GM23338 (cell line): ENCODE results near the gene LGR5. TPM values are rescaled to one million over a fixed set of nuclear protein-coding genes. Genes with fewer than 3 reads are reported as not detected.

Experiments
- ATAC-seq: fragments of 200-7000 bp; cut with Tn5 transposase; 3 replicates; pipeline ENCODE4 v1.9.1; 2020
- DNase-seq: peaks from one replicate; pipeline ENCODE4 v3.0.0-alpha.2; 2015; ENCODE audit warnings: low spot score
- H2AFZ ChIP-seq: fragments of 200-600 bp; sonication (generic); 2 replicates; pipeline ENCODE4 v1.8.0; 2016; ENCODE audit warnings: antibody characterized with exemption, mild to moderate bottlenecking, moderate library complexity
- H3F3A ChIP-seq: fragments of 200-600 bp; sonication (generic); replicated peaks from 2 replicates; pipeline ENCODE4 v1.8.0; 2017; ENCODE audit warnings: antibody characterized with exemption, mixed run types, low read depth
- H3K27ac ChIP-seq: fragments of 200-600 bp; sonication (generic); 2 replicates; pipeline ENCODE4 v1.6.1; 2016; ENCODE audit warnings: low read depth
- H3K27me3 ChIP-seq: fragments of 200-600 bp; sonication (generic); 2 replicates; pipeline ENCODE4 v1.8.0; 2016; ENCODE audit warnings: mild to moderate bottlenecking, mixed run types, moderate library complexity; ENCODE audit not compliant: insufficient read depth
- H3K36me3 ChIP-seq: fragments of 200-600 bp; sonication (generic); 2 replicates; pipeline ENCODE4 v1.8.0; 2016; ENCODE audit warnings: mild to moderate bottlenecking; ENCODE audit not compliant: insufficient read depth
- H3K4me1 ChIP-seq: fragments of 200-600 bp; sonication (generic); 2 replicates; pipeline ENCODE4 v1.8.0; 2016; ENCODE audit warnings: mild to moderate bottlenecking, moderate library complexity; ENCODE audit not compliant: insufficient read depth
- H3K4me2 ChIP-seq: fragments of 200-600 bp; sonication (generic); 2 replicates; pipeline ENCODE4 v1.7.1; 2017; ENCODE audit warnings: mixed run types
- H3K4me3 ChIP-seq: fragments of 200-600 bp; sonication (generic); 2 replicates; pipeline ENCODE4 v1.6.1; 2016; ENCODE audit warnings: mixed run types
- H3K79me2 ChIP-seq: fragments of 200-600 bp; sonication (generic); replicated peaks from 2 replicates; pipeline ENCODE4 v1.8.0; 2017; ENCODE audit warnings: mild to moderate bottlenecking; ENCODE audit not compliant: insufficient read depth
- H3K9me2 ChIP-seq: fragments of 200-600 bp; sonication (generic); 2 replicates; pipeline ENCODE4 v1.8.0; 2017; ENCODE audit not compliant: insufficient read depth
- H4K20me1 ChIP-seq: fragments of 200-600 bp; sonication (generic); replicated peaks from 2 replicates; pipeline ENCODE4 v1.8.0; 2017; ENCODE audit warnings: mild to moderate bottlenecking; ENCODE audit not compliant: insufficient read depth
- H3K27ac Mint-ChIP-seq: 2 replicates; pipeline ENCODE4 v1.8.0; 2020; ENCODE audit warnings: inconsistent platforms, mild to moderate bottlenecking, moderate library complexity, mixed read lengths
- H3K27me3 Mint-ChIP-seq: 3 replicates; pipeline ENCODE4 v1.8.0; 2022; ENCODE audit warnings: low read depth, mild to moderate bottlenecking, moderate library complexity, mixed read lengths, inconsistent platforms; ENCODE audit not compliant: insufficient read depth, poor library complexity
- H3K36me3 Mint-ChIP-seq: 3 replicates; pipeline ENCODE4 v1.8.0; 2021; ENCODE audit warnings: low read depth, mild to moderate bottlenecking, inconsistent platforms, moderate library complexity, mixed read lengths
- H3K4me1 Mint-ChIP-seq: 3 replicates; pipeline ENCODE4 v1.8.0; 2020; ENCODE audit warnings: mild to moderate bottlenecking, inconsistent platforms, mixed read lengths
- H3K4me3 Mint-ChIP-seq: 3 replicates; pipeline ENCODE4 v1.8.0; 2021; ENCODE audit warnings: moderate library complexity, mild to moderate bottlenecking, inconsistent platforms, mixed read lengths
- H3K9me3 Mint-ChIP-seq: 3 replicates; pipeline ENCODE4 v1.8.0; 2020; ENCODE audit warnings: moderate library complexity, mild to moderate bottlenecking, inconsistent platforms, mixed read lengths
- CREB1 ChIP-seq: fragments of 250-450 bp; sonication (Bioruptor Pico); IDR thresholded peaks from 2 replicates; pipeline ENCODE4 v1.5.0; 2020; ENCODE audit warnings: low read depth, mild to moderate bottlenecking, moderate library complexity
- CTCF ChIP-seq, 2 experiments: fragments of 200-600 bp in 1 of 2; sonication (generic) in 1 of 2; conservative IDR thresholded peaks; 2 replicates each; pipeline versions ENCODE4 v1.5.1 to v1.6.1; 2016 to 2017; ENCODE audit warnings: antibody characterized with exemption in 2 of 2, low read depth in 2 of 2, mild to moderate bottlenecking in 2 of 2, moderate library complexity in 1 of 2
- ETS1 ChIP-seq: IDR thresholded peaks from 2 replicates; pipeline ENCODE4 v1.6.1; 2016; ENCODE audit warnings: antibody characterized with exemption
- EZH2 ChIP-seq: fragments of 200-600 bp; sonication (generic); IDR thresholded peaks from one replicate; pipeline ENCODE4 v1.8.0; 2017; ENCODE audit warnings: antibody characterized with exemption, mild to moderate bottlenecking, low read depth; ENCODE audit not compliant: unreplicated experiment
- EZH2phosphoT487 ChIP-seq: fragments of 200-600 bp; sonication (generic); IDR thresholded peaks from one replicate; pipeline ENCODE4 v1.8.1; 2018; ENCODE audit warnings: antibody characterized with exemption; ENCODE audit not compliant: unreplicated experiment
- JUNB ChIP-seq: IDR thresholded peaks from one replicate; pipeline ENCODE4 v1.6.1; 2016; ENCODE audit warnings: antibody characterized with exemption; ENCODE audit not compliant: unreplicated experiment
- NANOG ChIP-seq: IDR thresholded peaks from 2 replicates; pipeline ENCODE4 v1.6.1; 2016; ENCODE audit warnings: antibody characterized with exemption, borderline replicate concordance
- POLR2AphosphoS5 ChIP-seq: IDR thresholded peaks from 2 replicates; pipeline ENCODE4 v1.6.1; 2016; ENCODE audit warnings: antibody characterized with exemption, low read depth
- STAT1 ChIP-seq: IDR thresholded peaks from one replicate; pipeline ENCODE4 v1.6.1; 2016; ENCODE audit warnings: antibody characterized with exemption; ENCODE audit not compliant: unreplicated experiment
- ZNF114 ChIP-seq: fragments of 250-450 bp; sonication (Bioruptor Pico); IDR thresholded peaks from 2 replicates; pipeline ENCODE4 v1.5.0; 2020; ENCODE audit warnings: mild to moderate bottlenecking, moderate library complexity
- ZNF331 ChIP-seq: fragments of 250-450 bp; sonication (Bioruptor Pico); IDR thresholded peaks from 2 replicates; pipeline ENCODE4 v1.5.0; 2020; ENCODE audit warnings: low read depth, mild to moderate bottlenecking, moderate library complexity
- polyA plus RNA-seq: library from polyadenylated mRNA; unstranded; fragments of >200 nt; fragmentation: Nextera tagmentation; extraction: Ambion mirVana; gene quantifications from 2 replicates; pipeline ENCODE4 v1.2.1, GENCODE V29; 2016
- total RNA-seq: library from RNA; depleted of rRNA; stranded (reverse); fragments of >200 nt; shearing (Covaris generic); gene quantifications from 2 replicates; pipeline ENCODE4 v1.2.3, GENCODE V29; 2014

Gene LGR5
- total and polyA plus RNA-seq, 2 experiments from 2014 or later: 0.17 to 0.26 TPM

GRCh38 chr12:71607494-71608330, 168.1 kb downstream of the LGR5 start:
- Histone ChIP-seq H2AFZ (no peak overlapping the region), H3K27ac (no peak overlapping the region), H3K4me1 (no peaks in the 10 kb centered on the region), H3K4me3 (no peak overlapping the region), H3K79me2 (no peaks in the 10 kb centered on the region), H3K9me2 (no peaks in the 10 kb centered on the region), H3K4me2 (no peak overlapping the region), H3K27me3 (no peaks in the 10 kb centered on the region), H3K36me3 (peaks cover 35% of the 10 kb centered on the region), H4K20me1 (no peaks in the 10 kb centered on the region), H3F3A (no peaks in the 10 kb centered on the region)
- no peak for TF ChIP-seq ETS1
- TF ChIP-seq CTCF (conservative IDR thresholded peaks at IDR 0.05; ENCODE audit: low read depth in 2 of 2): no peak
- TF ChIP-seq STAT1: no peak
- no peak for TF ChIP-seq NANOG
- TF ChIP-seq JUNB: no peak
- TF ChIP-seq CREB1: no peak
- TF ChIP-seq ZNF114 (CRISPR knock-in tag): no peak
- TF ChIP-seq EZH2: no peak
- no peak for TF ChIP-seq POLR2AphosphoS5
- no peak for TF ChIP-seq EZH2phosphoT487
- no peak for TF ChIP-seq ZNF331 (CRISPR knock-in tag)
- Mint-ChIP-seq H3K27me3 (no peaks in the 10 kb centered on the region), H3K9me3 (no peaks in the 10 kb centered on the region), H3K27ac (no peak overlapping the region), H3K4me3 (no peak overlapping the region), H3K4me1 (no peaks in the 10 kb centered on the region), H3K36me3 (peaks cover 39% of the 10 kb centered on the region; the same call in 2 of the 3 replicates)
- no peak for DNase-seq
- ATAC-seq: no peak

- no peak overlapping the region for H3K4me3 ChIP-seq
- ATAC-seq (no peak), DNase-seq (no peak)
- H3K4me1 ChIP-seq: no peaks in the 10 kb centered on the region
- no peak overlapping the region for H3K27ac ChIP-seq
- Mint-ChIP-seq H3K27ac (no peak overlapping the region), H3K27me3 (no peaks in the 10 kb centered on the region), H3K36me3 (peaks cover 50% of the 10 kb centered on the region; the same call in 2 of the 3 replicates), H3K4me3 (no peak overlapping the region), H3K9me3 (no peaks in the 10 kb centered on the region), H3K4me1 (no peaks in the 10 kb centered on the region)
- no peak overlapping the region for H3K4me2 ChIP-seq
- no peaks in the 10 kb centered on the region for H3K27me3 ChIP-seq
- no peaks in the 10 kb centered on the region for H3K9me2 ChIP-seq
- H3F3A ChIP-seq: no peaks in the 10 kb centered on the region
- H2AFZ ChIP-seq: no peak overlapping the region
- H3K36me3 ChIP-seq: peaks cover 57% of the 10 kb centered on the region
- no peaks in the 10 kb centered on the region for H3K79me2 ChIP-seq
- H4K20me1 ChIP-seq: no peaks in the 10 kb centered on the region
- TF ChIP-seq ZNF331 (CRISPR knock-in tag): no peak
- no peak for TF ChIP-seq NANOG
- no peak for TF ChIP-seq JUNB
- no peak for TF ChIP-seq EZH2
- no peak for TF ChIP-seq POLR2AphosphoS5
- no peak for TF ChIP-seq ETS1
- TF ChIP-seq CTCF (conservative IDR thresholded peaks at IDR 0.05; ENCODE audit: low read depth in 2 of 2): no peak
- TF ChIP-seq CREB1: no peak
These were observed 170.6 kb downstream of the LGR5 start for GRCh38 chr12:71610031-71610795.
